B cell (primary cell): ENCODE measurements around the gene TLCD2. TPM values are rescaled to one million over a fixed set of nuclear protein-coding genes. Genes with fewer than 3 reads are reported as not detected.

Source experiments
- ATAC-seq: fragments of 200-7000 bp; cut with Tn5 transposase; one replicate; pipeline ENCODE4 v1.10.0; 2021; ENCODE audit warnings: low read depth, mild to moderate bottlenecking, moderate number of reproducible peaks, moderate library complexity
- CTCF ChIA-PET: fragments of 350-600 bp; sonication (Branson Sonifier 250); formaldehyde crosslinking; loops from one replicate; lab custom pipeline; 2021; ENCODE audit warnings: antibody characterized with exemption, inconsistent platforms; lab: Charles Lee
- POLR2A ChIA-PET: fragments of 350-600 bp; sonication (Branson Sonifier 250); formaldehyde crosslinking; loops from one replicate; lab custom pipeline; 2021; ENCODE audit warnings: antibody characterized with exemption; lab: Charles Lee
- DNase-seq: peaks from one replicate; pipeline ENCODE4 v3.0.0; 2013
- H2AFZ ChIP-seq: 2 replicates; pipeline ENCODE4 v1.6.1; 2012; ENCODE audit warnings: mild to moderate bottlenecking, low read depth, low read length; ENCODE audit not compliant: insufficient read depth, poor library complexity, severe bottlenecking
- H3K27ac ChIP-seq, 2 donors: 1 replicate in 1 of 2; 2 replicates in 1 of 2; pipeline ENCODE4 v1.5.1; 2012 to 2013; ENCODE audit warnings: low read length in 2 of 2, mild to moderate bottlenecking in 2 of 2, moderate library complexity in 1 of 2
- H3K27me3 ChIP-seq, 4 experiments: fragments of 200-600 bp in 1 of 4; sonication (generic) in 1 of 4; replicated peaks in 1 of 4; 1 replicate in 2 of 4; 2 replicates in 2 of 4; pipeline versions ENCODE4 v1.6.1 to v1.7.0; 2013 to 2016; ENCODE audit warnings: low read length in 3 of 4, mild to moderate bottlenecking in 2 of 4, mixed read lengths in 1 of 4, moderate library complexity in 1 of 4; ENCODE audit not compliant: insufficient read depth in 4 of 4, control insufficient read depth in 3 of 4; ENCODE audit errors: control extremely low read depth in 1 of 4
- H3K36me3 ChIP-seq, 2 experiments: replicated peaks in 1 of 2; 1 replicate in 1 of 2; 2 replicates in 1 of 2; pipeline versions ENCODE4 v1.6.1 to v1.7.1; 2013; ENCODE audit warnings: low read length in 1 of 2; ENCODE audit not compliant: insufficient read depth in 2 of 2, control insufficient read depth in 1 of 2; ENCODE audit errors: control extremely low read depth in 1 of 2, extremely low read depth in 1 of 2
- H3K4me1 ChIP-seq, 2 donors: fragments of 200-600 bp in 1 of 2; sonication (generic) in 1 of 2; 1 replicate in 1 of 2; 2 replicates in 1 of 2; pipeline versions ENCODE4 v1.5.1 to v1.6.1; 2013 to 2017; ENCODE audit warnings: low read length in 2 of 2; ENCODE audit not compliant: control insufficient read depth in 2 of 2, insufficient read depth in 2 of 2
- H3K4me2 ChIP-seq: replicated peaks from 2 replicates; pipeline ENCODE3; 2012; ENCODE audit warnings: mild to moderate bottlenecking, low read depth, low read length; ENCODE audit not compliant: poor library complexity, severe bottlenecking
- H3K4me3 ChIP-seq, 5 experiments: fragments of 200-600 bp in 1 of 5; sonication (generic) in 1 of 5; 1 replicate in 3 of 5; 2 replicates in 2 of 5; pipeline versions ENCODE4 v1.5.1 to v1.7.0; 2011 to 2016; ENCODE audit warnings: low read length in 4 of 5, mild to moderate bottlenecking in 4 of 5, low read depth in 2 of 5, control low read depth in 1 of 5, moderate library complexity in 1 of 5; ENCODE audit not compliant: insufficient read depth in 1 of 5; ENCODE audit errors: control extremely low read depth in 1 of 5, extremely low read depth in 1 of 5
- H3K79me2 ChIP-seq: fragments of 200-600 bp; sonication (generic); one replicate; pipeline ENCODE4 v1.6.0; 2016; ENCODE audit warnings: low read length; ENCODE audit not compliant: control insufficient read depth, insufficient read depth
- H3K9ac ChIP-seq: fragments of 200-600 bp; sonication (generic); 2 replicates; pipeline ENCODE4 v1.6.1; 2017; ENCODE audit warnings: mild to moderate bottlenecking, low read length, moderate library complexity
- H3K9me3 ChIP-seq, 3 donors: one replicate each; pipeline versions ENCODE4 v1.6.1 to v1.7.1; 2013; ENCODE audit warnings: low read length in 2 of 3; ENCODE audit not compliant: control insufficient read depth in 2 of 3, insufficient read depth in 1 of 3; ENCODE audit errors: control extremely low read depth in 1 of 3
- H4K20me1 ChIP-seq: 2 replicates; pipeline ENCODE4 v1.6.0; 2012; ENCODE audit warnings: mild to moderate bottlenecking, low read length; ENCODE audit not compliant: insufficient read depth, control insufficient read depth, poor library complexity, severe bottlenecking
- H3K27ac Mint-ChIP-seq: one replicate; pipeline ENCODE4 v1.8.0; 2021; ENCODE audit warnings: mixed read lengths
- H3K27me3 Mint-ChIP-seq: one replicate; pipeline ENCODE4 v1.8.0; 2021; ENCODE audit warnings: mixed read lengths
- H3K4me1 Mint-ChIP-seq: one replicate; pipeline ENCODE4 v1.8.0; 2021; ENCODE audit warnings: mixed read lengths
- H3K4me3 Mint-ChIP-seq: one replicate; pipeline ENCODE4 v1.8.0; 2021; ENCODE audit warnings: mixed read lengths
- H3K9me3 Mint-ChIP-seq: one replicate; pipeline ENCODE4 v1.8.0; 2022; ENCODE audit warnings: mixed read lengths; ENCODE audit not compliant: insufficient read depth
- CTCF ChIP-seq: fragments of 200-600 bp; IDR thresholded peaks from one replicate; pipeline ENCODE4 v1.8.0; 2022; ENCODE audit warnings: antibody characterized with exemption, mild to moderate bottlenecking
- EZH2 ChIP-seq: IDR thresholded peaks from 2 replicates; pipeline ENCODE4 v1.6.1; 2012; ENCODE audit warnings: borderline replicate concordance, low read depth, mild to moderate bottlenecking, moderate library complexity, low read length; ENCODE audit not compliant: insufficient read depth, poor library complexity, severe bottlenecking
- WGBS: methylation state at CpG from one replicate; pipeline ENCODE4 v1.1.5; 2013; ENCODE audit warnings: missing lambda C conversion rate; ENCODE audit not compliant: insufficient coverage; 5-methylcytosine and 5-hydroxymethylcytosine counted together
- intact Hi-C: fragments of 100-400 bp; cut with micrococcal nuclease; formaldehyde crosslinking; loops from one replicate; pipeline ENCODE4 v1.10.0; 2022
- polyA plus RNA-seq: library from polyadenylated mRNA; depleted of rRNA; stranded (reverse); fragments of >200 nt; gene quantifications from 2 replicates; pipeline ENCODE4 v1.2.3, GENCODE V29; 2012
- total RNA-seq, 2 donors: library from RNA; stranded (reverse); fragments of 120-200 nt in 1 of 2; gene quantifications; 1 replicate in 1 of 2; 2 replicates in 1 of 2; pipeline versions ENCODE4 v1.2.3 to v1.2.4, GENCODE V29; 2013 to 2022

TLCD2 gene
- total and polyA plus RNA-seq, 2 donors (not counting 1 experiment from before 2014, with no cell fraction given), result 0.03 TPM; not detected in 1

DNA sequence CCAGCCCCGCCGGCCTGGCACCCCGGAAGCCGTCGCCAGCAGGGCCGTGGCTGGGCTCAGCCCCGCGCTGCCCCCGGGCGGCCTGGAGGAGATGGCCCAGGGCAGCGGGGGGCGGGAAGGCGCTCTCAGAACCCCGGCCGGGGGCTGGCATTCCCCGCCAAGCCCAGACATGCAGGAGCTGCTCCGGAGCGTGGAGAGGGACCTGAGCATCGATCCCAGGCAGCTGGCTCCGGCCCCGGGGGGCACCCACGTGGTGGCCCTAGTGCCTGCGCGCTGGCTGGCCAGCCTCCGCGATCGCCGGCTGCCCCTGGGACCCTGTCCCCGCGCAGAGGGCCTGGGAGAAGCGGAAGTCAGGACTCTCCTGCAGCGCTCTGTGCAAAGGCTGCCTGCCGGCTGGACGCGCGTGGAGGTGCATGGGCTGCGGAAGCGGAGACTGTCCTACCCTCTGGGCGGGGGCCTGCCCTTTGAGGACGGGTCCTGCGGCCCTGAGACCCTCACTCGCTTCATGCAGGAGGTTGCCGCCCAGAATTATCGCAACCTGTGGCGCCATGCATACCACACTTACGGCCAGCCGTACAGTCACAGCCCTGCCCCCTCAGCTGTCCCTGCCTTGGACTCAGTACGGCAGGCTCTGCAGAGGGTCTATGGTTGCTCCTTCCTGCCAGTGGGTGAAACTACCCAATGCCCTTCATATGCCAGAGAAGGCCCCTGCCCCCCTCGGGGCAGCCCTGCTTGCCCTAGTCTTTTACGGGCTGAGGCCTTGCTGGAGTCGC lies 14.9 kb upstream of the TLCD2 start:
- DNase-seq (no peak), ATAC-seq (peak; percentile 42)
- Histone ChIP-seq H2AFZ (peak overlapping the region; percentile 92), H4K20me1 (peaks cover 52% of the 10 kb centered on the region), H3K4me1 (peaks cover 27 to 58% of the 10 kb centered on the region in 2 donors), H3K36me3 (peaks cover 0 to 24% of the 10 kb centered on the region in 2 experiments), H3K27me3 (no peaks in the 10 kb centered on the region), H3K79me2 (peaks cover 36% of the 10 kb centered on the region), H3K4me2 (peak overlapping the region; percentile 99), H3K9ac (peak overlapping the region; percentile 87), H3K27ac (peak overlapping the region; percentile 37 to 87), H3K9me3 (no peaks in the 10 kb centered on the region), H3K4me3 (peak overlapping the region in 4 of 5 experiments; percentile 61 to 82 (median 72))
- intact Hi-C loops, result loop anchor here (1.0 to 5.0 kb wide), 3 partner anchors 7 to 105 kb away; partner anchors contain the start of gene RPA1
- ChIA-PET CTCF (interaction anchor here (0.7 to 12.4 kb wide), 3 partner anchors 9 to 60 kb away, joined by 3 to 397 read pairs (median 71); no protein-coding TSS in a partner anchor), POLR2A (interaction anchor here (0.6 to 5.5 kb wide), 8 partner anchors 8 to 497 kb away, joined by 4 to 59 read pairs (median 7); no protein-coding TSS in a partner anchor)
- peak overlapping the region; percentile 86 for H3K27ac Mint-ChIP-seq
- TF ChIP-seq EZH2, result no peak
- no peak for TF ChIP-seq CTCF
- peak overlapping the region; percentile 83 for H3K4me3 Mint-ChIP-seq
- H3K27me3 Mint-ChIP-seq, result no peaks in the 10 kb centered on the region
- no peaks in the 10 kb centered on the region for H3K9me3 Mint-ChIP-seq
- 15% methylated on average over 51 of the region's 51 CpGs for WGBS
- peaks cover 53% of the 10 kb centered on the region for H3K4me1 Mint-ChIP-seq
